Panc1 (cell line): ENCODE data around the gene KLHL26. TPM values are rescaled to one million over a fixed set of nuclear protein-coding genes. Genes with fewer than 3 reads are reported as not detected.

Experiments used
- ATAC-seq: fragments of 200-7000 bp; cut with Tn5 transposase; 2 replicates; pipeline ENCODE4 v1.9.1; 2020; ENCODE audit warnings: mild to moderate bottlenecking, moderate library complexity
- BruUV-seq: library from RNA; stranded (reverse); fragments of 400-500 nt; replicated peaks from 2 replicates; lab custom pipeline; 2021; lab: Mats Ljungman, UMichigan
- CTCF ChIA-PET: fragments of 300-600 bp; sonication (Branson Sonifier 250); formaldehyde crosslinking; loops from one replicate; lab custom pipeline; 2022; ENCODE audit warnings: antibody characterized with exemption; lab: Charles Lee
- POLR2A ChIA-PET: fragments of 300-600 bp; sonication (Branson Sonifier 250); formaldehyde crosslinking; loops from one replicate; lab custom pipeline; 2022; ENCODE audit warnings: antibody characterized with exemption; lab: Charles Lee
- DNase-seq: peaks from one replicate; pipeline ENCODE4 v3.0.0-alpha.2; 2010; ENCODE audit warnings: low read depth, low spot score
- H3K27ac ChIP-seq: 2 replicates; pipeline ENCODE4 v1.5.1; 2011; ENCODE audit warnings: mild to moderate bottlenecking, low read length, inconsistent platforms
- H3K27me3 ChIP-seq: fragments of 200-500 bp; sonication (Bioruptor generic); 2 replicates; pipeline ENCODE4 v1.6.0; 2014; ENCODE audit warnings: low read length, inconsistent platforms; ENCODE audit not compliant: control insufficient read depth, insufficient read depth
- H3K36me3 ChIP-seq: fragments of 200-500 bp; sonication (Bioruptor generic); 2 replicates; pipeline ENCODE4 v1.5.1; 2014; ENCODE audit warnings: inconsistent platforms, mild to moderate bottlenecking, low read length, moderate library complexity; ENCODE audit not compliant: control insufficient read depth, insufficient read depth
- H3K4me1 ChIP-seq: 2 replicates; pipeline ENCODE4 v1.5.1; 2011; ENCODE audit warnings: inconsistent platforms, mild to moderate bottlenecking, low read length, moderate library complexity; ENCODE audit not compliant: control insufficient read depth, insufficient read depth
- H3K4me3 ChIP-seq, 2 experiments: 2 replicates each; pipeline ENCODE4 v1.5.1; 2011 to 2012; ENCODE audit warnings: low read depth in 2 of 2, low read length in 2 of 2, mild to moderate bottlenecking in 2 of 2, inconsistent platforms in 1 of 2, moderate library complexity in 1 of 2
- H3K9me3 ChIP-seq: fragments of 200-500 bp; sonication (Bioruptor generic); 2 replicates; pipeline ENCODE4 v1.5.1; 2014; ENCODE audit warnings: low read depth, mild to moderate bottlenecking, inconsistent platforms, low read length, moderate library complexity; ENCODE audit not compliant: control insufficient read depth, insufficient read depth
- CTCF ChIP-seq: fragments of 450-650 bp; IDR thresholded peaks from 2 replicates; pipeline ENCODE4 v1.5.1; 2017; ENCODE audit warnings: mild to moderate bottlenecking
- POLR2AphosphoS5 ChIP-seq: IDR thresholded peaks from 2 replicates; pipeline ENCODE4 v1.6.1; 2012; ENCODE audit warnings: mild to moderate bottlenecking, low read depth, low read length, moderate library complexity
- REST ChIP-seq, 2 experiments: IDR thresholded peaks; 2 replicates each; pipeline ENCODE4 v1.6.1; 2011 to 2012; ENCODE audit warnings: low read depth in 2 of 2, control low read depth in 1 of 2, low read length in 1 of 2, mild to moderate bottlenecking in 1 of 2, moderate library complexity in 1 of 2; ENCODE audit not compliant: insufficient read depth in 1 of 2
- SIN3A ChIP-seq: IDR thresholded peaks from 2 replicates; pipeline ENCODE4 v1.6.1; 2012; ENCODE audit warnings: low read depth, mild to moderate bottlenecking, low read length, moderate library complexity, borderline replicate concordance; ENCODE audit not compliant: insufficient read depth
- TCF7L2 ChIP-seq: IDR thresholded peaks from 2 replicates; pipeline ENCODE4 v1.6.1; 2011; ENCODE audit warnings: mild to moderate bottlenecking, low read depth, low read length, inconsistent platforms
- in situ Hi-C: cut with HindIII; loops from 2 replicates; pipeline ENCODE4 v1.10.0; 2016; ENCODE audit warnings: low sequenced_read_pairs, low pct_unique_long_range_greater_than_20kb
- intact Hi-C: fragments of 100-400 bp; cut with micrococcal nuclease; formaldehyde crosslinking; loops from one replicate; pipeline ENCODE4 v1.10.0; 2022; ENCODE audit not compliant: unreplicated experiment
- total RNA-seq: library from RNA; stranded (reverse); gene quantifications from one replicate; pipeline ENCODE4 v1.2.1, GENCODE V29; 2021; ENCODE audit not compliant: unreplicated experiment

The KLHL26 gene
- total RNA-seq, 1 experiment from 2014 or later = 4.4 TPM

GRCh38 chr19:18612772-18613588, 23.8 kb upstream of the KLHL26 start, which contains the start of gene TMEM59L:
TMEM59L (plus strand) TSS chr19:18612870; CDS start chr19:18612959, 89 bp downstream.
- BruUV-seq = no TSS peak
- H3K27ac ChIP-seq = no peak within 1 kb of the TSS
- H3K4me3 ChIP-seq = peak within 1 kb of the TSS; percentile 40 to 46
- ChIA-PET POLR2A (no interaction called here), CTCF (no interaction called here)
- H3K36me3 ChIP-seq = no peaks in the 10 kb centered on the region
- ATAC-seq (peak; percentile 41; the same call in 1 of the 2 replicates), DNase-seq (no peak)
- H3K9me3 ChIP-seq = no peaks in the 10 kb centered on the region
- TF ChIP-seq CTCF (no peak), TCF7L2 (no peak), REST (IDR thresholded peaks at IDR 0.05; ENCODE audit: insufficient read depth in 1 of 2, low read depth in 2 of 2, low read length in 1 of 2) (no peak), SIN3A (no peak), POLR2AphosphoS5 (no peak)
- peaks cover 5% of the 10 kb centered on the region; the same call in 1 of the 2 replicates for H3K4me1 ChIP-seq
- intact Hi-C loops = no loop called here
- peaks cover 2% of the 10 kb centered on the region for H3K27me3 ChIP-seq
- in situ Hi-C loops = no loop called here

- no peak for ATAC-seq
- ChIA-PET POLR2A (no interaction called here), CTCF (no interaction called here)
- no peak overlapping the region for H3K27ac ChIP-seq
- no TSS peak for BruUV-seq
- TF ChIP-seq SIN3A (no peak), REST (IDR thresholded peaks at IDR 0.05; ENCODE audit: insufficient read depth in 1 of 2, low read depth in 2 of 2, low read length in 1 of 2) (no peak)
- intact Hi-C loops = no loop called here
- no peak overlapping the region for H3K4me3 ChIP-seq
- H3K27me3 ChIP-seq = no peaks in the 10 kb centered on the region; the same call in 1 of the 2 replicates
- H3K4me1 ChIP-seq = 0 out of 2 replicates have a peak, but pooled peaks cover 5% of the 10 kb centered on the region
- no peaks in the 10 kb centered on the region for H3K36me3 ChIP-seq
- DNase-seq = no peak
- H3K9me3 ChIP-seq = no peaks in the 10 kb centered on the region
- in situ Hi-C loops = no loop called here
These were observed 23.1 kb upstream of the KLHL26 start for GRCh38 chr19:18613589-18614234.
